AG04450 (cell line): ENCODE data around the gene NDUFS6. TPM values are rescaled to one million over a fixed set of nuclear protein-coding genes. Genes with fewer than 3 reads are reported as not detected.

Experiments
- CTCF ChIA-PET: fragments of 300-600, 350-600 bp; formaldehyde crosslinking; extraction: SDS; loops from one replicate; lab custom pipeline; 2022; ENCODE audit warnings: antibody characterized with exemption, inconsistent platforms; lab: Charles Lee
- POLR2A ChIA-PET: fragments of 350-600 bp; formaldehyde crosslinking; extraction: SDS; loops from one replicate; lab custom pipeline; 2021; ENCODE audit warnings: antibody characterized with exemption, inconsistent platforms; lab: Yijun Ruan, JAX
- DNase-seq: peaks from one replicate; pipeline ENCODE4 v3.0.0-alpha.2; 2011; ENCODE audit warnings: low read depth, low spot score
- H3K27ac ChIP-seq: one replicate; pipeline ENCODE4 v1.5.1; 2012; ENCODE audit warnings: low read depth, low read length, control low read depth
- H3K27me3 ChIP-seq: one replicate; pipeline ENCODE4 v1.6.0; 2012; ENCODE audit warnings: low read length; ENCODE audit not compliant: control insufficient read depth, insufficient read depth
- H3K4me3 ChIP-seq: 2 replicates; pipeline ENCODE4 v1.5.1; 2011; ENCODE audit warnings: mild to moderate bottlenecking, low read depth, low read length, control low read depth
- H3K9me3 ChIP-seq: 2 replicates; pipeline ENCODE4 v1.5.1; 2012; ENCODE audit warnings: low read length; ENCODE audit not compliant: control insufficient read depth, insufficient read depth
- CTCF ChIP-seq: IDR thresholded peaks from 2 replicates; pipeline ENCODE4 v1.5.1; 2011; ENCODE audit warnings: low read depth, low read length, control low read depth, inconsistent platforms
- polyA plus RNA-seq: library from polyadenylated mRNA; depleted of rRNA; stranded (reverse); fragments of >200 nt; gene quantifications from 2 replicates; pipeline ENCODE4 v1.2.3, GENCODE V29; 2011

Gene NDUFS6
- polyA plus RNA-seq, 1 experiment, result 51.8 TPM

GRCh38 chr5:1803192-1803591, 2.0 kb downstream of the NDUFS6 start:
- ChIA-PET CTCF (interaction anchor here (3.9 kb wide), 1 partner anchor 40 kb away, joined by 23 read pairs; no protein-coding TSS in a partner anchor), POLR2A (interaction anchor here (0.7 kb wide), 1 partner anchor 13 kb away, joined by 4 read pairs; no protein-coding TSS in a partner anchor)
- no peaks in the 10 kb centered on the region for H3K27me3 ChIP-seq
- no peak for DNase-seq
- no peak overlapping the region for H3K27ac ChIP-seq
- H3K9me3 ChIP-seq, result peaks cover 8% of the 10 kb centered on the region; the same call in 1 of the 2 replicates
- TF ChIP-seq CTCF, result no peak
- H3K4me3 ChIP-seq, result no peak overlapping the region

- Histone ChIP-seq H3K27me3 (no peaks in the 10 kb centered on the region), H3K27ac (no peak overlapping the region), H3K9me3 (peaks cover 8% of the 10 kb centered on the region; the same call in 1 of the 2 replicates), H3K4me3 (no peak overlapping the region)
- no peak for TF ChIP-seq CTCF
- no peak for DNase-seq
- ChIA-PET POLR2A (no interaction called here), CTCF (interaction anchor here (0.5 to 0.9 kb wide), 2 partner anchors 41 to 159 kb away, joined by 3 read pairs; no protein-coding TSS in a partner anchor)
Measured at GRCh38 chr5:1804001-1804690, 2.9 kb downstream of the NDUFS6 start.

- CTCF ChIA-PET, result no interaction called here
Measured at GRCh38 chr5:1805326-1805725, 4.1 kb downstream of the NDUFS6 start.

GRCh38 chr5:1805736-1806135, 4.5 kb downstream of the NDUFS6 start:
- DNase-seq, result no peak
- Histone ChIP-seq H3K4me3 (no peak overlapping the region), H3K27me3 (no peaks in the 10 kb centered on the region), H3K27ac (no peak overlapping the region), H3K9me3 (peaks cover 10% of the 10 kb centered on the region; the same call in 1 of the 2 replicates)
- ChIA-PET POLR2A (no interaction called here), CTCF (no interaction called here)
- TF ChIP-seq CTCF, result no peak

More at GRCh38 chr5:1805326-1805725, 4.1 kb downstream of the NDUFS6 start:
- POLR2A ChIA-PET, result no interaction called here
- H3K9me3 ChIP-seq, result peaks cover 11% of the 10 kb centered on the region; the same call in 1 of the 2 replicates
- no peak overlapping the region for H3K4me3 ChIP-seq
- no peaks in the 10 kb centered on the region for H3K27me3 ChIP-seq
- no peak for DNase-seq
- TF ChIP-seq CTCF, result no peak
- H3K27ac ChIP-seq, result peak overlapping the region; percentile 21

GRCh38 chr5:1806199-1806598, 5.0 kb downstream of the NDUFS6 start:
- DNase-seq, result no peak
- no peak overlapping the region for H3K27ac ChIP-seq
- no peaks in the 10 kb centered on the region for H3K27me3 ChIP-seq
- ChIA-PET CTCF (no interaction called here), POLR2A (no interaction called here)
- TF ChIP-seq CTCF, result no peak
- no peak overlapping the region for H3K4me3 ChIP-seq
- peaks cover 10% of the 10 kb centered on the region; the same call in 1 of the 2 replicates for H3K9me3 ChIP-seq
